ES-I3 (cell line): ENCODE measurements around the gene CFAP99.
"Not testable (repeated sequence)": the region's sequence is repeated elsewhere in the genome, so short reads cannot be mapped to it uniquely, and the experiment has no call there.

ENCODE experiments used
- H3K36me3 ChIP-seq: 2 replicates; pipeline ENCODE4 v1.6.1; 2013; ENCODE audit warnings: mild to moderate bottlenecking, low read length, control low read depth, moderate library complexity; ENCODE audit not compliant: insufficient read depth
- H3K4me1 ChIP-seq: 2 replicates; pipeline ENCODE4 v1.6.1; 2013; ENCODE audit warnings: mild to moderate bottlenecking, control low read depth, low read length; ENCODE audit not compliant: insufficient read depth
- H3K9ac ChIP-seq: 2 replicates; pipeline ENCODE4 v1.6.1; 2013; ENCODE audit warnings: low read depth, mild to moderate bottlenecking, low read length, moderate library complexity
- H3K9me3 ChIP-seq: 2 replicates; pipeline ENCODE4 v1.6.1; 2013; ENCODE audit warnings: mild to moderate bottlenecking, low read length, moderate library complexity; ENCODE audit not compliant: control insufficient read depth, insufficient read depth

The CFAP99 gene

DNA sequence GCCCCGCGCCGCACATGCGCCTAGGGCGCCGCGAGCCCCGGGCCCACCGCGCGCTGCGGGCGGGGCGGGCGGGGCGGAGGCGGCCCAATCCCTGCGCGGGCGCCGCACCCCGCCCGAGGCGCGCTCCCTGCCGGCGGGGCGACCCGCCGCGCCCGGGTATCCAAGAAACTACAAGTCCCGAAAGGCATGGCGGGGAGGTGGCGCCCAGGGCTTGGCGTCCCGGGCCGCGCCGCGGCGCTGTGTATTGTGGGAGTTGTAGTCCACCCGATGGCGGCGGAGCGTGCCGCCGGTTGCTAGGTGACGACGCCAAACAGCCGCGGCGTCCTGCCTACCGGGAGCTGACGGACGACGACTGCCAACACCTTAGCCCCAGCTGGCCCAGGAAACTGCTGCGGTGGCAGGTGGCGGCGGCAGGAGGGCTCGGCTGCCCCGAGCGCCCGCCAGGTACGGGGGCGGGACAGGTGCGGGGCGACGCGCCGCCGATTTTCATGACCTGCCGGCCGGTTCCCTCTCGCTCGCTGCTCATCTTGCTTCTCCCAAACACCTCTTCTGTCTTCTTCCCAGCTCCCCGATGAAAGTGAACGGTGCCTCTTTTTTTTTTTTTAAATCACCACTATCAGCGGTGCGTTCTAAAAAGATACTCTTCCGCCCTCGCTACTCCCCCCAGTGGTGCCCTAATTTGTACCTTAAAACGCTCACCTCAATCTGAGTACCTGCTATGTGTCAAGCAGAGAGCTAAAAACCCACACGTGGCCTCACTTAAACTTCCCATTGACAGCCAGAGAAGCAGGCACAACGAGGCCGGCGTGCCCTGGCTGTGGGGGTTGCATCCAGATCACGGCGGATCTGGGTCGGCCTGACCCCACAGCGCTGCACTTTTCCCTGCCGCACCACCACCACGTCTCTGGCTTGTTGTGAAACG lies at the start of gene CFAP99:
CFAP99 (plus strand) TSS at position 306 of the 922 bp plus-strand sequence.
- Histone ChIP-seq H3K36me3 (no peaks in the 10 kb centered on the region), H3K4me1 (peaks cover 7% of the 10 kb centered on the region), H3K9me3 (no peaks in the 10 kb centered on the region), H3K9ac (peak within 1 kb of the TSS; percentile 71)

DNA sequence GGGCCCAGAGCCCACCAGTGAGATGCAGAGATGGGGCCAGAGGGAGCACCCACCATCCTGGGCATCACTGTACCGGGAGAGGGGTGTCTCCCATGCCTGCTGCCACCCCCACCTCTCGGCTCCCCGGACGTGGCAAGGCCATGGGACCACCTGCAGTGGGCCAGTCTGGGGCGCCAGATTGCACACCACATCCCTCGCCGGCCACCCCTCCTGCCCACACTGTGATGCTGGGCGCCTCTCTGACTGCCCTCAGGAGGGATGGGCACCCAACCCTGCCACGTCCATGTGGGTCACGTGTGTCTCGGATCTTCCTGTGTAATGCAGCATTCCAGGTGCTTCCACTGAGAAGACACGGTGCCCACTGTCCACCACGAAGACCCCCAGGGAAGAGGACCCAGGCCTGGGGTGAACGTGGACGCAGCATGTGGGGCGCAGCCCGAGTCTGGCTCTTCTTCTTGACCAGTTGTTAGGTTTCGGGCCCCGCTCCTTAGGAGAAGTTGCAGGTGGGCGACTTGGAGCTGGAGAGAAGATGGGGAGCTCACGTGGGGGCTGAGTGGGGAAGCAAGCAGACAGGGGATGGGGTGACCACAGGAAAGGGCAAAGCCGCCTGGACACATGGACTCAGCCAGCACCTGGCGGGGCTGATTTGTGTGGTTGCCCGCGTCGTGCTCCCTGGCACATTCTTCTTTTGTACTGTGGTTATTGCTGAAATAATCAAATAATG lies 48.0 kb upstream of the CFAP99 start:
- Histone ChIP-seq H3K9me3 (no peaks in the 10 kb centered on the region; the same call in 1 of the 2 replicates), H3K36me3 (no peaks in the 10 kb centered on the region), H3K4me1 (no peaks in the 10 kb centered on the region), H3K9ac (no peak overlapping the region)

DNA sequence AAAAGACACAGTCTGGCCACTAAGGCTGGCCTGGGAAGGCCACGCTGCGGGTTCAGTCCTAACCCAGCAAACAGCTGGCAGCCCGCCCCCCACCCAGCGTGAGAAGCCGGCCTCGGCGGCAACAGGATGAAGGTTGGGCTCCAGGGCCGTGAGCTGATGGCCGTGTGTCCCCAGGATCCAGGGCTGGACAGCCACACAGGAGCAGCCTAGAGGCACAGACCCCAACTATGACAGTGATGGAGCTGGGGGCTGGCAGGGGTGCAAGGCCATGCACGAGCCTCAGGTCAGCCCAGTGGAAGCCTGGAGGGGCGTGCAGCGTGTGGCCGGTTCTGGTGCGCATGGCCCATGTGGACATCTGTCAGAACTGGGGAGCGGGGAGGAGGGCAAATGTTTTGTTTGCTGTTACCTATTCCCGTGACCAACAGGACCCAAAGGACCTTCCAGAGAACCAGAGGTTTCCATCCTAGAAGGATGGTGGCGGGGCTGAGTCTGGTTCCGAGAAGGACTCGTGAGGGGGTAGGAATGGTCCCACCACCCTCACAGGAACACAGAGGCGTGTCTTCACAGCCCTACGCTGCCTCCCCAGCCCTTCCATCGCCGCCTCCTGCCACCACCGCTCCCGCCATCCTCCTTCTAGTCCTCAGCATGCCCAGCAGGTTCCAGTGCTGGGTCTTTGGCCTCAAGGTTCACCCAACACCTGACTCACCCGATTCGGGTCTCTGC lies 46.8 kb upstream of the CFAP99 start:
- Histone ChIP-seq H3K9ac (no peak overlapping the region), H3K4me1 (no peaks in the 10 kb centered on the region), H3K36me3 (no peaks in the 10 kb centered on the region), H3K9me3 (no peaks in the 10 kb centered on the region; the same call in 1 of the 2 replicates)

DNA sequence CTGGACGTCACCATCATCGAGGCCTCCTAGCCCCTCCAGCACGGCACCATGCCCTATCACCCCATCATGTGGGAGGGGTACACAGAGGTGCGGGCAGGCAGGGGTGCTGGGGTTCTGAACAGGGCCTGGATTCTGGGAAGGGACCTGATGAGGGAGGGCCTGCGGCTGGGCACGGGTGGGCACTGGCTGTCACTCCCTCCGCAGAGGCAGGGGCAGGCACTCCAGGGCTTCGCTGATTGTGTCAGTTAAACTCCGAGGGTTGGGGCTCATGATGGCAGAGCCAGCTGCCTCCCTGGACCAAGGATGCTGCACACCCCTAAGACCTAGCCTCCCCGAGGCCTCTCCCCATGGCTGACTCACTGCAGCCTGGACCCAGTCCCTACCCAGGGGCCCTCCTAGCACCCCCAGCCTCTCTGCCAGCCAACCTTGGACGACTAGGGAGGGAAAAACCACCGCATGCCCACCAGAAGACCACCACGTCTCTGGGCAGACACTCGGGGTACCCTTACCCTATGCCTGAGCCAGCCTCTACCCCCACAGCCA lies 46.2 kb upstream of the CFAP99 start:
- Histone ChIP-seq H3K9ac (no peak overlapping the region), H3K36me3 (no peaks in the 10 kb centered on the region), H3K4me1 (no peaks in the 10 kb centered on the region), H3K9me3 (no peaks in the 10 kb centered on the region; the same call in 1 of the 2 replicates)

DNA sequence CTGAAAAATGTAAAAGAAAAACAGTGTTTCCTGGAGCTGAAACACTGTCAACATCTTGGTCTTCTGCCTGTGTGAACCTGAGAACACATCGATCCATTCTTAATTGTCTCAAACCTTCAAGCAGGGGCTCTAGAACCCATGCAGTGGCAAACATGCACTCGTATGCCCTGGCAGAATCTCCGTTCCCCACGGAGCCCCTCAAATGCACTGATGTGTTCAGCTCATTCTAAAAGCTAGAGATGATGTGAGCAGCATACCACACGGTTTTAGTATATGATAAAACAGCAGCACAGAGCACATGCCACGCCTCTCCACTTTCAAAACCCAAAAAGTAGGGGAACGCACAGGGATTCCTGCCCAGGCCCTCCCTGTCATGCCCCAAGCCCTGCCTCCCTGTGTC lies 45.2 kb upstream of the CFAP99 start:
- Histone ChIP-seq H3K9me3 (no peaks in the 10 kb centered on the region; the same call in 1 of the 2 replicates), H3K4me1 (no peaks in the 10 kb centered on the region), H3K36me3 (no peaks in the 10 kb centered on the region), H3K9ac (no peak overlapping the region)

DNA sequence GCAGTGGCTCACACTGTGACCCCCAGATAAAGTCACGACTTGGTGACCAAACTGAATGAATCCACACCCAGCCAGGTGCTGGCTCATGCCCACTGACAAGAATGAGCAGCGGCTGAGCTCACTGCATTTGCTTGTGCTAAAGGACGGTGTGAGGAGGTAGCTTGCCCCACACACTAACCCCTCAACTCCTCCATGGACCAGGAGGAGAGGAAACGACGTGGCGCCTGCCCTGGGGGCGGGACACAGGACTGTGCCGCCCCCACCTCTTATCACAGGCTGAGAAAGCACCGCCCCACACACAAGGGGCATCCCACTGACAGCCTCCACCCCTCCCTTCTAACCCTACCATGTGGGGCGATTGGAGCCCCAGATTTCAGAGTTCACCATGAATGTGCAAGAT lies 43.3 kb upstream of the CFAP99 start:
- Histone ChIP-seq H3K9me3 (peaks cover 5% of the 10 kb centered on the region), H3K9ac (no peak overlapping the region), H3K4me1 (no peaks in the 10 kb centered on the region)

DNA sequence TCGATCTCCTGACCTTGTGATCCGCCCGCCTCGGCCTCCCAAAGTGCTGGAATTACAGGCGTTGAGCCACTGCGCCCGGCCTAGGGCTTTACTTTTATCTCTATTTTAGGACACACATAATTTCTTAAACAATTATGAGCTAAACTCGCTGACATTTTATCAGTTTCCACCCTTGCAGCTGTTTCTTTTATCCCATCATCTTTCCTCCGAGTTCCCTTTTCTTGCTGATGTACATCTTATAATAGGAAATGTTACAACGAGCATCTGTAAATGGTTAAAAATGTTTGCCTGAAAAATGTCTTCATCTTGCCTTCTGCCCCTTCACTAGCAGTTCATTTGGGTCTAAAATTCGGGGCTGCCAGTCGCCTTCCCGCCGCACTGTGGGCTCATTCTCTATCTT lies 41.5 kb upstream of the CFAP99 start:
- H3K9me3 ChIP-seq: peaks cover 6% of the 10 kb centered on the region
- no peaks in the 10 kb centered on the region for H3K4me1 ChIP-seq
- H3K9ac ChIP-seq: no peak overlapping the region
- no peaks in the 10 kb centered on the region for H3K36me3 ChIP-seq

More for the DNA sequence above, 43.3 kb upstream of the CFAP99 start:
- H3K36me3 ChIP-seq: no peaks in the 10 kb centered on the region

DNA sequence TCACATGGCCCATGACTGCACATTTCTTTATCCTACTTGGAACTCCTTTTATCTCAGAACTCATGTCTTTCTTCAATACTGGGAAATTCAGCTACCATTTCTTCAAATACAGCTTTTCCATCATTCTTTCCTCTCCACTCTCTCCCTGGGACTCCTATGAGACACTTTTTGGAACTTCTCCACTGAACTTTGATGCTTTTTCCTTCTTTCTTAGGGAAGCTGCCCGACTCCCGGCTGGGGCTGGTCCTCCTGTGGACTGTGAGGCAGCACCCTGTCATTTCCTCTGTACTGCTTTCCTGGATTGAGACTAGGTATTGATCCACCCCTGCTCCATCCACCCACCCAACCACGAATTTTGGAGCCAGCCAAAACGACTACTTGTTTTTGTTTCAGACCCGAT lies 40.4 kb upstream of the CFAP99 start:
- Histone ChIP-seq H3K4me1 (no peaks in the 10 kb centered on the region), H3K9me3 (peaks cover 6% of the 10 kb centered on the region), H3K36me3 (no peaks in the 10 kb centered on the region), H3K9ac (no peak overlapping the region)

DNA sequence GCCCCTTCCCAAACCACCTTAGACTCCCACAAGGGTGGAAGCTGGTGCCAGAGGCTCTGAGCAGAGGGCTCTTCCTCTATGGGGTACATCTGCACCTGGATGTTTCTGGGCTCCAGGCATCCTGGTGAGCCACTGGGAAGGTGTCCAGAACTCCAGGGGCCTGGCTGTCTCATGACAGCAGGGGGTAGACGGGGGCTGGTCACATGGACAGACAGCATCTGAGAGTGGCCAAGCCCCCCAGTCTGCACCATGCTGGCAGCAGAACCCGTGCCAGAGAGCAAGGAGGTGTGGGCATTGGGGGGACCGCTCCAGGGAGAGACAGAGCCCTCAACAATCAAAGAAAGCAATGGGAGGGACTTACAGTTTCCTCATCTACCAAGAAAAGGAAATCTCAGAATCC lies 39.9 kb upstream of the CFAP99 start:
- Histone ChIP-seq H3K4me1 (no peaks in the 10 kb centered on the region), H3K36me3 (no peaks in the 10 kb centered on the region)

DNA sequence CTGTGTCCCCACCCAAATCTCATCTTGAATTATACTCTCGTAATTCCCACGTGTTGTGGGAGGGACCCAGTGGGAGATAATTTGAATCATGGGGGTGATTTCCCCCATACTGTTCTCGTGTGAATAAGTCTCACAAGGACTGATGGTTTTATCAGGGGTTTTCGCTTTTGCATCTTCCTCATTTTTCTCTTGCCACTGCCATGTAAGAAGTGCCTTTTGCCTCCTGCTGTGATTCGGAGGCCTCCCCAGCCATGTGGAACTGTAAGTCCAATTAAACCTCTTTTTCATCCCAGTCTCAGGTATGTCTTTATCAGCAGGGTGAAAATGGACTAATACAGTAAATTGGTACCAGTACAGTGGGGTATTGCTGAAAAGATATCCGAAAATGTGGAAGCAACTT lies 38.2 kb upstream of the CFAP99 start:
- H3K4me1 ChIP-seq, H3K9me3 ChIP-seq, H3K36me3 ChIP-seq: not testable (repeated sequence)

More for the DNA sequence above, 39.9 kb upstream of the CFAP99 start:
- H3K9ac ChIP-seq: no peak overlapping the region
- H3K9me3 ChIP-seq: peaks cover 6% of the 10 kb centered on the region

DNA sequence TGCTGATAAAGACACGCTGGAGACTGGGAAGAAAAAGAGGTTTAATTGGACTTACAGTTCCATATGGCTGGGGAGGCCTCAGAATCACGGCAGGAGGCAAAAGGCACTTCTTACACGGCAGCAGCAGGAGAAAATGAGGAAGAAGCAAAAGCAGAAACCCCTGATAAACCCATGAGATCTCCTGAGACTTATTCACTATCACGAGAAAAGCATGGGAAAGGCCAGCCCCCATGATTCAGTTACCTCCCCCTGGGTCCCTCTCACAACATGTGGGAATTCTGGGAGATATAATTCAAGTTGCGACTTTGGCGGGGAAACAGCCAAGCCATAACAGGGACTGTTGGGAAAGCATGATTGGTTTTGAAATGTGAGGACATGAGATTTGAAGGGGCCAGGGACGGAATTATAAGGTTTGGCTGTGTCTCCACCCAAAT lies 36.0 kb upstream of the CFAP99 start:
- H3K9me3 ChIP-seq, H3K9ac ChIP-seq, H3K36me3 ChIP-seq, H3K4me1 ChIP-seq: not testable (repeated sequence)

More for the DNA sequence above, 38.2 kb upstream of the CFAP99 start:
- H3K9ac ChIP-seq: not testable (repeated sequence)

DNA sequence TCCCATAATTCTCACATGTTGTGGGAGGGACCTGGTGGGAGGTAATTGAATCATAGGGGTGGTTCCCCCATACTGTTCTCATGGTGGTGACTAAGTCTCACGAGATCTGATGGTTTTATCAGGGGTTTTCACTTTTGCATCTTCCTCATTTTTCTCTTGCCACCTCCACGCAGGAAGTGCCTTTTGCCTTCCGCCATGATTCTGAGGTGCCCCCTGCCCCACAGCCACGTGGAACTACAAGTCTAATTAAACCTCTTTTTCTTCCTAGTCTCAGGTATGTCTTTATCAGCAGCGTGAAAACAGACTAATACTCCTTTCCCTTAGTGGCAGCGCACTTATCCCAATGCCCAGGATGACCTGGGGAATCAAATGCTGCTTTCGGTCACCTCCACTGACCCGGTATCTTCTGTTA lies 35.5 kb upstream of the CFAP99 start:
- H3K36me3 ChIP-seq, H3K4me1 ChIP-seq, H3K9me3 ChIP-seq, H3K9ac ChIP-seq: not testable (repeated sequence)

DNA sequence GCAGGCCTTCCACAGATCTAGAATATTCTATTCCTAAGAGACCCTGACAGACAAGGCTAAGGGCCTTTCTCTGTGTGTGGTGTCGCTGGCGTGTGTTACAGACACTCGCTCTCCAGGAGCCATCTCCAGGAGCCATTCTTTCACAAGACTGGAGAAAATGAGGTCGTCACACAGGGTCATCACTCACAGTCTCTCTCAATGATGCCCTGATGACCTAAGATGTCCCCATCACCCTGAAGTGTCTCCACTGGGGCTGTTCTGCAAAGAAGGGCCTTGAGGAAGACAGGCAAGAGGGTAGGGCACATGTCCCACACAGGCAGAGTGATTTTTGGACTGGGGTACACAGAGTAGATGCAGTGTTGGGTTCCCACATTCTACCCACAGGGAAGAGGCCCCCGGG lies 35.0 kb upstream of the CFAP99 start:
- H3K9me3 ChIP-seq: peaks cover 6% of the 10 kb centered on the region
- H3K4me1 ChIP-seq: 0 out of 2 replicates have a peak, but pooled peaks cover 5% of the 10 kb centered on the region
- H3K9ac ChIP-seq: no peak overlapping the region
- no peaks in the 10 kb centered on the region for H3K36me3 ChIP-seq

DNA sequence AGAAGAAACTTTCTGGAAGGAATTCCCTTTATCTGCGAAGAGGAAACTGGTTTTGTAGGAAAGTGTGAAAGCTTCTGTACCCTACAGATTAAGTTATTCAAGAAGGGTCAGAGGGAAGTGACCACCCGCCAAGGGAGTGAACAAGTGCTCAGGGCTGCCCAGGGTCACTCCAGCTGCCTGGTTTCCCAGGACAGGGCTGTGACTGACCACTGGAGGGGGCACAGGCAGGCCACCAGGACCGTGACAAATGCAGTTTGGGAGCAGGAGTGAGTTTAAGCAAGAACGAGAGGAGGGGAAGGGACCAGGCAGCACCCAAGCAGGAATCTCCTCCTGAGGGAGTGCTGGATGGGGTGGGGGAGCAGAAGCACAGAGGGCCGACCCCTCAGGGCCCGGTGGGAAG lies 34.5 kb upstream of the CFAP99 start:
- H3K9ac ChIP-seq: no peak overlapping the region

More for the DNA sequence above, 34.5 kb upstream of the CFAP99 start:
- Histone ChIP-seq H3K36me3 (no peaks in the 10 kb centered on the region), H3K9me3 (peaks cover 6% of the 10 kb centered on the region), H3K4me1 (peaks cover 9% of the 10 kb centered on the region; the same call in 1 of the 2 replicates)
